GM12878 (cell line): Measurements from ENCODE around the gene DUS3L. TPM values are rescaled to one million over a fixed set of nuclear protein-coding genes. Genes with fewer than 3 reads are reported as not detected.
A peak's percentile ranks its signal among the peaks of the same experiment; 100 is the strongest.

Experiments used
- BRCA1 ChIP-seq: IDR thresholded peaks from 2 replicates; pipeline ENCODE4 v1.6.1; 2011; ENCODE audit warnings: low read depth, low read length, improper control_type of control experiment
- CREB1 ChIP-seq: IDR thresholded peaks from 2 replicates; pipeline ENCODE4 v1.6.1; 2012; ENCODE audit warnings: low read depth, mild to moderate bottlenecking, inconsistent platforms
- ETV6 ChIP-seq, 2 experiments: fragments of 450-650 bp in 1 of 2; IDR thresholded peaks in 1 of 2; conservative IDR thresholded peaks in 1 of 2; 2 replicates each; pipeline ENCODE4 v1.6.1; 2014; ENCODE audit warnings: antibody characterized with exemption in 1 of 2, borderline replicate concordance in 1 of 2, low read depth in 1 of 2, mild to moderate bottlenecking in 1 of 2, moderate library complexity in 1 of 2
- EZH2 ChIP-seq: IDR thresholded peaks from 2 replicates; pipeline ENCODE4 v1.6.1; 2012; ENCODE audit warnings: low read depth, mild to moderate bottlenecking, control low read depth, inconsistent platforms, low read length, borderline replicate concordance; ENCODE audit not compliant: control insufficient read depth
- FOS ChIP-seq: IDR thresholded peaks from 3 replicates; pipeline ENCODE4 v1.6.1; 2011; ENCODE audit warnings: borderline replicate concordance; ENCODE audit not compliant: insufficient read length; ENCODE audit errors: extremely low read depth
- GATAD2B ChIP-seq: fragments of 450-650 bp; conservative IDR thresholded peaks from 2 replicates; pipeline ENCODE4 v1.6.1; 2017; ENCODE audit warnings: low read depth, mild to moderate bottlenecking, moderate library complexity
- LARP7 ChIP-seq: fragments of 450-650 bp; IDR thresholded peaks from 2 replicates; pipeline ENCODE4 v1.6.1; 2017; ENCODE audit warnings: mild to moderate bottlenecking
- MTA3 ChIP-seq: IDR thresholded peaks from 2 replicates; pipeline ENCODE4 v1.6.1; 2012; ENCODE audit warnings: low read length, inconsistent platforms, borderline replicate concordance
- MXI1 ChIP-seq: fragments of 150-350 bp; IDR thresholded peaks from 2 replicates; pipeline ENCODE4 v1.6.1; 2011; ENCODE audit warnings: low read depth, mild to moderate bottlenecking, inconsistent platforms, low read length, improper control_type of control experiment
- NFYB ChIP-seq: IDR thresholded peaks from 2 replicates; pipeline ENCODE4 v1.6.1; 2011; ENCODE audit warnings: low read depth, mild to moderate bottlenecking, low read length, improper control_type of control experiment, moderate library complexity; ENCODE audit not compliant: insufficient read depth
- NRF1 ChIP-seq: conservative IDR thresholded peaks from 2 replicates; pipeline ENCODE4 v1.6.1; 2011; ENCODE audit warnings: mild to moderate bottlenecking, low read depth, low read length, improper control_type of control experiment
- PAX5 ChIP-seq: IDR thresholded peaks from 2 replicates; pipeline ENCODE4 v1.6.1; 2011; ENCODE audit warnings: low read depth, low read length, borderline replicate concordance
- POLR2AphosphoS5 ChIP-seq: IDR thresholded peaks from 2 replicates; pipeline ENCODE4 v1.6.1; 2011; ENCODE audit warnings: mild to moderate bottlenecking, low read length, inconsistent platforms
- POU2F2 ChIP-seq: IDR thresholded peaks from 3 replicates; pipeline ENCODE4 v1.6.1; 2011; ENCODE audit warnings: low read depth, mild to moderate bottlenecking, low read length, borderline replicate concordance
- SMAD1 ChIP-seq: fragments of 450-650 bp; IDR thresholded peaks from 2 replicates; pipeline ENCODE4 v1.6.1; 2018; ENCODE audit warnings: mild to moderate bottlenecking, low read depth; ENCODE audit not compliant: partially characterized antibody
- SREBF1 ChIP-seq: IDR thresholded peaks from 2 replicates; pipeline ENCODE4 v1.6.1; 2012; ENCODE audit warnings: mild to moderate bottlenecking, low read length
- SRF ChIP-seq, 2 experiments: IDR thresholded peaks; 2 replicates each; pipeline ENCODE4 v1.6.1; 2011; ENCODE audit warnings: low read depth in 2 of 2, low read length in 2 of 2, mild to moderate bottlenecking in 1 of 2, moderate library complexity in 1 of 2
- SUZ12 ChIP-seq: fragments of 200-600 bp; sonication (generic); IDR thresholded peaks from one replicate; pipeline ENCODE4 v1.6.1; 2018; ENCODE audit warnings: antibody characterized with exemption, mild to moderate bottlenecking; ENCODE audit not compliant: unreplicated experiment
- TCF7 ChIP-seq: IDR thresholded peaks from 2 replicates; pipeline ENCODE4 v1.6.1; 2014; ENCODE audit warnings: antibody characterized with exemption, borderline replicate concordance
- YBX1 ChIP-seq: fragments of 450-650 bp; IDR thresholded peaks from 2 replicates; pipeline ENCODE4 v1.6.1; 2016; ENCODE audit warnings: antibody characterized with exemption
- ZNF217 ChIP-seq: fragments of 450-650 bp; IDR thresholded peaks from 2 replicates; pipeline ENCODE4 v1.6.1; 2017; ENCODE audit warnings: antibody characterized with exemption, mild to moderate bottlenecking
- polyA plus RNA-seq, 11 experiments: library from polyadenylated mRNA; depleted of rRNA in 4 of 11; unstranded in 6 of 11; stranded (reverse) in 5 of 11; fragments of >200 nt; fragmentation: Nextera tagmentation in 4 of 11; fragmentation: Illumina TruSeq in 1 of 11; extraction: Ambion mirVana in 4 of 11; extraction: Trizol in 1 of 11; gene quantifications; 1 replicate in 1 of 11; 2 replicates in 10 of 11; pipeline versions ENCODE4 v1.2.1 to v1.2.3, GENCODE V29; 2011 to 2016; ENCODE audit warnings: inconsistent platforms in 2 of 11, missing spikeins in 2 of 11, low read depth in 1 of 11
- total RNA-seq, 4 experiments: library from RNA; depleted of rRNA in 3 of 4; stranded (reverse); fragments of >200 nt in 3 of 4; fragmentation: Illumina TruSeq in 1 of 4; extraction: Trizol in 1 of 4; gene quantifications; 2 replicates each; pipeline versions ENCODE4 v1.2.1 to v1.2.3, GENCODE V29; 2013 to 2021
- TF ChIP-seq, protein P1 (sequence below): fragments of 450-650 bp; IDR thresholded peaks from 2 replicates; pipeline ENCODE4 v1.6.1; 2016; ENCODE audit warnings: mild to moderate bottlenecking
- TF ChIP-seq, protein P2 (sequence below): fragments of 450-650 bp; IDR thresholded peaks from 2 replicates; pipeline ENCODE4 v1.6.1; 2017; ENCODE audit warnings: mild to moderate bottlenecking
- TF ChIP-seq, protein P3 (sequence below): fragments of 450-650 bp; IDR thresholded peaks from 2 replicates; pipeline ENCODE4 v1.6.1; 2017; ENCODE audit warnings: borderline replicate concordance
- TF ChIP-seq, protein P4 (sequence below): IDR thresholded peaks from 2 replicates; pipeline ENCODE4 v1.6.1; 2011; ENCODE audit warnings: low read depth, low read length, improper control_type of control experiment, borderline replicate concordance

DUS3L gene
- total and polyA plus RNA-seq, 10 of the 15 experiments (the other 5 are each of a cell fraction or from before 2014, with no cell fraction given): 0.64 to 47.6 (median 31.1) TPM

DNA sequence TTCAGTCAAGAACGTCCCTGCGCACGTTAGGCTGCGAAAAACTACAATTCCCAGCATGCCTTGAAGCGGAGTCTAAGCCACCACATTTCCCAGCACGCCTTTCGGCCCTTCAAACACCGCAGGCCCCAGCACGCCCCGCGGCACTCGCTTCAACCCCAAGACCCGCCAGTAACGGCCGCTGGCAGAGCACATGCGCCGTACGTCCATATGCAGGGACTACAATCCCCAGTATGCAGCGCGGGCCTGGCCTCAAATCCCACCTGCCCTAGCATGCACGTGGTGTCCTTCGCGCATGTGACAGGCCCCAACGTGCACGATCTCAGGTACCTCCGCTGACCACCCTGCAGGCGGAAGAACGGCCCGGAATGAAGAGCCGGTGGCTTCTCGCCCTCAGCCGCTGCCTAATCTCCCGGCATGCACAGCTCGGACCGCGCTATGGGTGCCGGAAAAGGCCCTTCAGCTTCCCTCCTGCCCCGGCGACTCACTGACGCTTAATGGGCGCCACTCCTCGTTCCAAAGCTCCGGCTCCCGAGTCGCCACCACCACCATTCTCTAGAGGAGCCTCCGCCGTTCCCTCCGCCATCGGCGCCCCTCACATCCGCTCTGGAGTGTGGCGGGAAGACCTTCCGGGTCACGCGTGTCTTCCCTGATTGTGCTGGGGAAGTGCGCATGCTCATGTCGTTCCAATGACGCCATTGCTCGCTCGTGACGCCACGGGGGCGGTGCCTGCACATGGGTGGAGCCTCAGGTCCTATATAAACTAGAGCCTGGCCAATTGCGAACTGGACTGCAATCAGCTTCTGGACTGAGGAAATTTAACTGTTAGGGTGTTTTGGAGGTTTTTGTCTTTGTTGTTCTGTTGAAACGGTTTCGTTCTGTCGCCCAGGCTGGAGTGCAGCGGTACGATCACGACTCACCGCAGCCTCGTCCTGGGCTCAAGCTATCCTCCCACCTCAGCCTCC is at the start of gene DUS3L (continued):
- TF ChIP-seq, protein P1, sequence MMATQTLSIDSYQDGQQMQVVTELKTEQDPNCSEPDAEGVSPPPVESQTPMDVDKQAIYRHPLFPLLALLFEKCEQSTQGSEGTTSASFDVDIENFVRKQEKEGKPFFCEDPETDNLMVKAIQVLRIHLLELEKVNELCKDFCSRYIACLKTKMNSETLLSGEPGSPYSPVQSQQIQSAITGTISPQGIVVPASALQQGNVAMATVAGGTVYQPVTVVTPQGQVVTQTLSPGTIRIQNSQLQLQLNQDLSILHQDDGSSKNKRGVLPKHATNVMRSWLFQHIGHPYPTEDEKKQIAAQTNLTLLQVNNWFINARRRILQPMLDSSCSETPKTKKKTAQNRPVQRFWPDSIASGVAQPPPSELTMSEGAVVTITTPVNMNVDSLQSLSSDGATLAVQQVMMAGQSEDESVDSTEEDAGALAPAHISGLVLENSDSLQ: peak; percentile 72
- TF ChIP-seq SUZ12 (no peak), POU2F2 (peak; percentile 63; the same call in 2 of the 3 replicates), TCF7 (no peak), ETV6 (conservative IDR thresholded peaks at IDR 0.05 in 1 of 2, IDR thresholded peaks at IDR 0.05 in 1 of 2; ENCODE audit: borderline replicate concordance in 1 of 2, low read depth in 1 of 2) (no peak), SMAD1 (peak; percentile 71), NFYB (no peak), PAX5 (peak; percentile 51; the same call in 1 of the 2 replicates), MXI1 (peak; percentile 97), LARP7 (peak; percentile 93), MTA3 (no peak), EZH2 (no peak), GATAD2B (peak; percentile 80), POLR2AphosphoS5 (peak; percentile 95), NRF1 (peak; percentile 66), ZNF217 (no peak), FOS (peak; percentile 42), BRCA1 (no peak), YBX1 (no peak), CREB1 (peak; percentile 99), SRF (IDR thresholded peaks at IDR 0.05; ENCODE audit: low read depth in 2 of 2, low read length in 2 of 2) (no peak), SREBF1 (peak; percentile 72; the same call in 1 of the 2 replicates)
- TF ChIP-seq, protein P2, sequence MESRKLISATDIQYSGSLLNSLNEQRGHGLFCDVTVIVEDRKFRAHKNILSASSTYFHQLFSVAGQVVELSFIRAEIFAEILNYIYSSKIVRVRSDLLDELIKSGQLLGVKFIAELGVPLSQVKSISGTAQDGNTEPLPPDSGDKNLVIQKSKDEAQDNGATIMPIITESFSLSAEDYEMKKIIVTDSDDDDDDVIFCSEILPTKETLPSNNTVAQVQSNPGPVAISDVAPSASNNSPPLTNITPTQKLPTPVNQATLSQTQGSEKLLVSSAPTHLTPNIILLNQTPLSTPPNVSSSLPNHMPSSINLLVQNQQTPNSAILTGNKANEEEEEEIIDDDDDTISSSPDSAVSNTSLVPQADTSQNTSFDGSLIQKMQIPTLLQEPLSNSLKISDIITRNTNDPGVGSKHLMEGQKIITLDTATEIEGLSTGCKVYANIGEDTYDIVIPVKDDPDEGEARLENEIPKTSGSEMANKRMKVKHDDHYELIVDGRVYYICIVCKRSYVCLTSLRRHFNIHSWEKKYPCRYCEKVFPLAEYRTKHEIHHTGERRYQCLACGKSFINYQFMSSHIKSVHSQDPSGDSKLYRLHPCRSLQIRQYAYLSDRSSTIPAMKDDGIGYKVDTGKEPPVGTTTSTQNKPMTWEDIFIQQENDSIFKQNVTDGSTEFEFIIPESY: no peak
- TF ChIP-seq, protein P3, sequence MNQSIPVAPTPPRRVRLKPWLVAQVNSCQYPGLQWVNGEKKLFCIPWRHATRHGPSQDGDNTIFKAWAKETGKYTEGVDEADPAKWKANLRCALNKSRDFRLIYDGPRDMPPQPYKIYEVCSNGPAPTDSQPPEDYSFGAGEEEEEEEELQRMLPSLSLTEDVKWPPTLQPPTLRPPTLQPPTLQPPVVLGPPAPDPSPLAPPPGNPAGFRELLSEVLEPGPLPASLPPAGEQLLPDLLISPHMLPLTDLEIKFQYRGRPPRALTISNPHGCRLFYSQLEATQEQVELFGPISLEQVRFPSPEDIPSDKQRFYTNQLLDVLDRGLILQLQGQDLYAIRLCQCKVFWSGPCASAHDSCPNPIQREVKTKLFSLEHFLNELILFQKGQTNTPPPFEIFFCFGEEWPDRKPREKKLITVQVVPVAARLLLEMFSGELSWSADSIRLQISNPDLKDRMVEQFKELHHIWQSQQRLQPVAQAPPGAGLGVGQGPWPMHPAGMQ: no peak
- TF ChIP-seq, protein P4, sequence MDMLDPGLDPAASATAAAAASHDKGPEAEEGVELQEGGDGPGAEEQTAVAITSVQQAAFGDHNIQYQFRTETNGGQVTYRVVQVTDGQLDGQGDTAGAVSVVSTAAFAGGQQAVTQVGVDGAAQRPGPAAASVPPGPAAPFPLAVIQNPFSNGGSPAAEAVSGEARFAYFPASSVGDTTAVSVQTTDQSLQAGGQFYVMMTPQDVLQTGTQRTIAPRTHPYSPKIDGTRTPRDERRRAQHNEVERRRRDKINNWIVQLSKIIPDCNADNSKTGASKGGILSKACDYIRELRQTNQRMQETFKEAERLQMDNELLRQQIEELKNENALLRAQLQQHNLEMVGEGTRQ: peak; percentile 96
